ENCODE data around the gene SCGB1D4.

SCGB1D4 gene

DNA sequence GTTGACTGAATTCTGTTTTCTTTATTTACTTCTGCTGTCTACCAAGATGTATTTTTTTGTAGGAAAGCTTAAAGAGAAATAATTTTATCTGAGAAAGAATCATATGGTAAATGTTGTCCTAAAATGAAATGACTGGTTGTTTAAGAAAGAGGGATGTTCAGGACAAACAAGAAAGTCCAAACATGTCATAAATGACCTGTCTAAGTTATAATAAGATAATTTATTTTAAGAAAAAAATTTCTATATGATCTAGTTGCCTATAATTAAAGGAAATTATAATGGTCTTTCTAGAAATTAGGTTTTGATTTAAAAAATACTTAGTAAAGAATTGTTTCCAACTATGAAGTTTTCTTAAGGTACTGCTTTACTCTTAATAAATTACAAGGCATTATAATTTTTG is 18.4 kb downstream of the SCGB1D4 start:
- in situ Hi-C loops (cut with MboI; ENCODE audit: low sequenced_read_pairs), result no loop called here

DNA sequence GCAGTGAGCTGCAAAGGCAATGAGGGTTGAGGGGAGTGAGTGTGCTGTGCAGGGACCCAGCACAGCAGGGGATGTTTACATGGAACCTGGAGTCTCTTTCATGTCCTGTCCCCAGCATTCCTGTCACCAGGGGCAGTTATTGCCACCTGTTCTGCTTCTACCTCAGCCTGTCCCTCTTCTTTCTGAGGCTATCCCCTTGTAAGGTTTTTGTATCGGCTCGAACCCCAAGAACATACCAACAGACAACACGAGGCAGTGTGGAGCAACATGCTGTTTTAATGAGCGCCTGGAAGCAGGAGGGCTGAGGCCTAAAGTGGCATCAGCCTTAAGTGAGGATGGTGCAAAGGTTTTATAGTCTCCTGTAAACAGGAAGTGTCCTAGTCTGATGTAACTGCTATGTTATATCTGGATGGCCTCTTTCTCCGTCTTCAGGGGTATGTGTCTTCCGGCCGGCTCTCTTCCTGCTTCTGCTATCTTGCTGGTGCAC is 25.0 kb downstream of the SCGB1D4 start:
- in situ Hi-C loops (cut with MboI; ENCODE audit: low sequenced_read_pairs), result no loop called here

DNA sequence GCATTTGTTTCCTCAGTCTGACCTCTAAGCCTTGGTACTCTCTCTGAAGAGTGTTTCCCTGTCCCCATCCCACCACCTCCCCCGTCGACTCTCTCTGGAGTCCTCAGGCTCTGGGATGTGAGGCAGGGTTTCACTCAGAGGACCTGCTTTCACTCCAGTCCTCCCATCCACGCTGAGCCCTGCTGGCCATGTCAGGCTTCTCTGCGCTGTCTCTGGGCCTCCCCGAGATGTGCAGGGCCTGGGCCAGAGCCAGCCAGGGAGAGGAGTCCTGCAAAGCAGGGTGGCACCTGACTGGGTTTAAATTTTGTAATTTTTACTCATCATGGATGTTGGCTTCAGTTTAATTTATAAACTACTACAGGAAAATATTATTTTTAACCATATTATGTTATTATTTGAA is 25.6 kb downstream of the SCGB1D4 start:
- in situ Hi-C loops (cut with MboI; ENCODE audit: low sequenced_read_pairs), result no loop called here

DNA sequence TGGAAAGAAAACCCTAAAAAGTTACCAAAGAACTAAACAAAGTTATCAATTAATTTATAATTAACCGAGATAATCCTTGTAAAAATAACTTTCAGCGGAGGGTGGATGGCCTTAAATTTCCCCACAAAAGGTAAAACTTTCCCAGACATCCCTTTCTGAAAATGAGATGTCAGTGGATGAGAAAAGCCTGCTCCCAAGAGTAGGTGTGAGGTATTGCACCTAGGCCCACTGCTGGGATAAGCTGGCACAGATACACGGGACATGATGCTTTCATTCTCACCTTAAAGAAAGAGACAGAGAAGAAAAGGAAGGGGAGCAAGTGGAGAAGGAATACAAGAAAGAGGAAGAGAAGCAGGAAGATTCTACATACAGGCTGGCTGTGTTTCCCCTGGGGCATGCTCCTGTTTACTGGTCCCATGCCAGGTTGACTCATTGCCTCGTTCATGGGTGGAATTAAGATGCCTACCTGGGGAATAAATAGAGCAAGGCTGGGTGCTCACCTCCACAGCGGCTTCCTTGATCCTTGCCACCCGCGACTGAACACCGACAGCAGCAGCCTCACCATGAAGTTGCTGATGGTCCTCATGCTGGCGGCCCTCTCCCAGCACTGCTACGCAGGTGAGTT is 29.1 kb downstream of the SCGB1D4 start, which contains the start of gene SCGB2A2:
Gene SCGB2A2, plus strand, starts transcription at position 505 of the 625 bp plus-strand sequence. Its CDS starts 59 bp downstream, at position 564.
- in situ Hi-C loops (cut with MboI; ENCODE audit: low sequenced_read_pairs), result no loop called here

DNA sequence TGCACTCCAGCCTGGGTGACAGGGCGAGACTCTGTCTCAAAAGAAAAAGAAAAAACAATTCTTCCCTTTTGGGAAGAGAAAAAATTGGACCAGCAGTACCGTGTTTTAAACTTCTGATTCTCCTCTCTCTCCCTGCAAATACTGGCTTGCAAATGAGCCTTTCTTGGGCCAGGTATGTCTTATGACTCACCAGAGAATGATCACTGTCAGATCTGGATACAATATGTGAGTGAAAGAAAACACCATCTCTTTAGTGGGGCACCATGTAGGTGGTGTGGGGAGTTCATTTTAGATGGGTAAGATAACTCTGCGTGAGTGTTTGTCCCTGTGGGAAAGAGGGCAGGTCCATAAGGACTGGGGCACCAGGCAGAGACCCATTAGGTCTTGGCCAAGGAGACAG is 31.3 kb downstream of the SCGB1D4 start:
- in situ Hi-C loops (cut with MboI; ENCODE audit: low sequenced_read_pairs), result no loop called here

DNA sequence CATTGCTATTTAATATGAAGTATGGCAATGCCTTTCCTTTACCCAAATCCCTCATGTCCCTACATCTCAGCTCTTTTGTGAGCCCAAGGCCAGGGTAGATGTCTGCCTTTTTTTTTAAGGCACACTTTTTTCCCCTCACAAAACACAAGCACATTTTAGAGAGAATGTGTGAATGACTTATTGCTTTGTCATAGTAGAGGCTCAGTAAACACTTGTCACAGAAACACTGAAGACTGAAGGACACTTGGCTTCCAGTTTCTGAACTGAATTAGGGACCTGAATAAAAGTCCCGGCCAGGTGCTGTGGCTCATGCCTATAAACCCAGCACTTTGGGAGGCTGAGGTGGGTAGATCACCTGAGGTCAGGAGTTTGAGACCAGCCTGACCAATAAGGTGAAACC is 31.8 kb downstream of the SCGB1D4 start:
- in situ Hi-C loops (cut with MboI; ENCODE audit: low sequenced_read_pairs), result no loop called here

DNA sequence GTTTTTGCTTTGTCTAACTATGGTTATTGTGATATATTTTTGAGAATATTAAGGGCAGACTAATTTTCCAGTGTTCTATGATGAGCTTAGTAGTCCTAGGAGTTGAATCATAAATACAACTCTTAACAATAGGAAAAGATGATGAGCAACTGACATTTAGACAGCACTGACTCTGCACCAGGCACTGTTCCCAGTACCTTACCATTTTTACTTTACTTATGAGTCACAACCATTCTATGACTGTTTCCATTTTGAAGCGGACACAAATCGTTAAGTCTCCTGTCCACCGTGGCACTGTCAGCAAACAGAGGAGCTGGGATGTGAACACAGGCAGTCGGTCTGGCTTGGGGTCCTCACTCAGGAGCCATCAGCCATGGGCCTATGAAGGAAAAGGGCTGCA is 32.3 kb downstream of the SCGB1D4 start:
- in situ Hi-C loops (cut with MboI; ENCODE audit: low sequenced_read_pairs), result no loop called here

DNA sequence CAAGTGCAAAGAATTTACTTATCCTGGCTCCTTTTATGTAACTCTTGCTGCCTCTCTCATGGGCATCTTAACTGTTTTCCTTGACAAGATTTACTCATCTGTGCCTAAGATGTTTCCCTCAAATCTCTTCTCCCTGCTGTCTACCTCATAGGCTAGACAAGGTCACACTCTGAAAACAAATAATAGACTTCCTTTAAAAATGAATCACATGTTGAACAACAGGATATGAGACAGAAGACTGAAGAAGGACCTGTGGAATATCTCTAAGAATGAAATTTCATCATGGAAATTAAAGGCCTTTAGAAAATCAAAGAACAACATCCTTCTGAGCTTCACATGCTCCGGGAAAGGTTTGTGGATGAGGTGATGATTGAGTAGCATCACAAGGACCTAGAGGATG is 34.9 kb downstream of the SCGB1D4 start:
- in situ Hi-C loops (cut with MboI; ENCODE audit: low sequenced_read_pairs), result no loop called here

DNA sequence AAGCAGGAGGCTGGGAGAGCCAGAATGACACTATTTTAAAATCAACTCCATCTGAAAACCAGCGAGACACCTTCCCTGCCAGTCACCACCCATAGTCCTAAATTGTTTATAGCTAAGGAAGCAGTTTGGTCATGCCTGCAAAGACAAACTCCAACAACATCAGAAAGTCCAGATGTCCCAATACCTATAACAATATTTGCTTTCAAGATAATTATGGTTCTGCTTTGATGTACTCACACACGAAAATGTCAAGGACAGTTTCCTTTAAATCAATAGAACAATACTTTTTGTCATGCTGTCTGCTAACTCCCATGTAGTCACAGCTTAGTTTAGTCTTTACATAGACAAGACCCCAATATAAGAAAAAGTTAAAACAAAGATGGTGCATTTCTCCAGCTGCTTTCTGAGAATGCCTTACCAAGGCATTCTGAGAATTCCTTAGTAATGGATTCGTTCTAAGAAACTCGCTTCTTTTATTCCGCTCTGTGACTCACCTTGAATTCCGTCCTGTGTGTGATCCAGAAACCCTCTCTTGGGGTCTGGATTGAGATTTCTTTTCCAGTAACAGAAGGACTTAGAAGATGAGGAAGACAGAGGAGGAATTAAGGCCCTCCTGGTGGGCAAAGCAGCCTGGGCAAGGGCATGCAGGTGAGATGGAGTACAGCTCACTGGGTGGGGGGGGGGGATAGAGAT is 38.5 kb downstream of the SCGB1D4 start:
- in situ Hi-C loops (cut with MboI; ENCODE audit: low sequenced_read_pairs), result no loop called here

DNA sequence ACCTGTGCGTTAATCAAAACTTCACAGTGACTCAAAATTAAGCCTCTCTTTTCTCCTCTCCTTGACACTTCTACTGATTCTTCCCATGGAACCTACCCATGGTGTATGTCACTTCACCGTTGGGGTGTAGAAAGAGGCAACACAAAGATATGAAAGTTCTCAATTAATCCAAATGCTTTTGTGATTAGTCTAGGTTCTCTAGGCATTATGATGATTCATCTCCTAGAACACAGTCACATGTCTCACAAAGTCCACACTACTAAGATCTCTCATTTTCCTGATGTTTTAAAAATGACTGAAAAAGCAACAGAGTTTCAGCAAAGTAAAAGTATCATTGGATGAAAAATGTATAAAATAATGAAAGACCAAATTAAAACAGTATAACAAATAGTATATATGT is 42.6 kb downstream of the SCGB1D4 start:
- in situ Hi-C loops (cut with MboI; ENCODE audit: low sequenced_read_pairs), result no loop called here

DNA sequence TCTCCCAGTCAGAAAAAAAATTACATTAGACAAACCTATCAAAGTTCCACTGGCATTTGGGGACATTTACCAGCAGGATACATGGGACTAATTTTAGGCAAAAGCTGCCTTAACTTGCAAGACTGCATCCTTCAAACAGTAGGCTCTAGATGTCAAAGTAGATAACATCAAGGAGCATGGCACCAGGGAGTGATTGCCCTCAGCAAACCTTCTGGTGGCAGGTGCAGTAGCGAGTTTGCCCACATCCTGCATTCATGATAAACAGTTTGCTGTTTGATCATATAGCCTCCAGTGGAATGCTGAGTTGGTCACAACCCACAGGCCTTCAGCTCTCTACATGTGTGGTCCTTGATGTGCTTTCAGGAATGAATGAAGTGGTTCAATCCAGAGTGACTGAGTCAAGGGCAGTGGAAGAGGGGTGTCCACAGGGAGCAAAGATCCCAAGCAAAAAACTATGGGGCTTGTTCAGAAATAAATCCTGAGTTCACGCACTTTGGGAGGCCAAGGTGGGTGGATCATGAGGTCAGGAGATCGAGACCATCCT is 44.8 kb downstream of the SCGB1D4 start:
- in situ Hi-C loops (cut with MboI; ENCODE audit: low sequenced_read_pairs), result no loop called here

DNA sequence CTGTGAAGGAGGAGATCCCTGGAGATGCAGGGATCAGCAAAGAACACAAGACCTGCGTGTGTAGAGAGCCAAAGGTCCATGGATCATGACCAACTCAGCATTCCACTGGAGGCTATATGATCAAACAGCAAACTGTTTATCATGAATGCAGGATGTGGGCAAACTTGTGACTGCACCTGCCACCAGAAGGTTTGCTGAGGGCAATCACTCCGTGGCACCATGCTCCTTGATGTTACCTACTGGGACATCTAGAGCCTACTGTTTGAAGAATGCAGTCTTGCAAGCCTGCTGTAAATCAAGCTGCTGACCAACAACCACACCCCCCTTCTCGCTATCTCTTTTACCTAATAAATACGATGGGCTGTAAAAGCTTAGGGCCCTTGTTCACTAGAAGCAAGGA is 47.2 kb downstream of the SCGB1D4 start:
- in situ Hi-C loops (cut with MboI; ENCODE audit: low sequenced_read_pairs), result no loop called here

Measured in hTERT RPE-1 (cell line).